ENCODE results near the gene CLIC3. TPM values are rescaled to one million over a fixed set of nuclear protein-coding genes. Genes with fewer than 3 reads are reported as not detected.

CLIC3 gene
- total RNA-seq, 1 experiment from 2014 or later = 24.1 TPM

DNA sequence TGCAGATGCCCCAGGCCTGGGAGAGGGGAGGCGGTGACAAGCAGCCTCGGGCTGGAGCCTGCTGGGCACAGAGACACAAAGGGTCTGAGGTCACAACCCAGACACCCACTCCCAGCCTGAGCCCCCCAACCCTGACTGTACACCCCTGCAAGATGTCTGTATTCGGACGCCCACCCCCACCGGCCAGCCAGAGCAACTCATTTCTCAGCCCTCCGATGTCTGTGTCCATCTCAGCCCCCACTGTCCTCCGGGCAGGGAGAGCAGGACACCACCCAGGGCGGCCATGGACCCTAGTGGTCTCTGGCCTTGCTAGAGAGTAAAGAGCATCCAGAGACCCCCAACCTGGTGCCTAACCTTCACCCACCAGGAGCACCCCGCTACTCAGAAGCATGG, 40.4 kb downstream of the CLIC3 start:
- Histone ChIP-seq H3K9me2 (ENCODE audit: insufficient read depth) (no peaks in the 10 kb centered on the region), H2AFZ (no peak overlapping the region), H3K4me1 (replicated peaks; ENCODE audit: insufficient read depth) (no peaks in the 10 kb centered on the region), H3K27me3 (ENCODE audit: insufficient read depth, low read depth) (no peaks in the 10 kb centered on the region), H3K4me3 (no peak overlapping the region), H3K79me2 (ENCODE audit: low read depth) (no peaks in the 10 kb centered on the region), H3K36me3 (ENCODE audit: low read depth) (no peaks in the 10 kb centered on the region), H3K4me2 (no peak overlapping the region), H3K9me3 (ENCODE audit: insufficient read depth, low read depth) (no peaks in the 10 kb centered on the region), H4K20me1 (ENCODE audit: insufficient read depth) (no peaks in the 10 kb centered on the region), H3F3A (ENCODE audit: insufficient read depth, low read depth) (no peaks in the 10 kb centered on the region), H3K27ac (no peak overlapping the region)
- TF ChIP-seq EZH2 (IDR thresholded peaks at IDR 0.05; ENCODE audit: low read depth) = no peak
- TF ChIP-seq, protein P1, sequence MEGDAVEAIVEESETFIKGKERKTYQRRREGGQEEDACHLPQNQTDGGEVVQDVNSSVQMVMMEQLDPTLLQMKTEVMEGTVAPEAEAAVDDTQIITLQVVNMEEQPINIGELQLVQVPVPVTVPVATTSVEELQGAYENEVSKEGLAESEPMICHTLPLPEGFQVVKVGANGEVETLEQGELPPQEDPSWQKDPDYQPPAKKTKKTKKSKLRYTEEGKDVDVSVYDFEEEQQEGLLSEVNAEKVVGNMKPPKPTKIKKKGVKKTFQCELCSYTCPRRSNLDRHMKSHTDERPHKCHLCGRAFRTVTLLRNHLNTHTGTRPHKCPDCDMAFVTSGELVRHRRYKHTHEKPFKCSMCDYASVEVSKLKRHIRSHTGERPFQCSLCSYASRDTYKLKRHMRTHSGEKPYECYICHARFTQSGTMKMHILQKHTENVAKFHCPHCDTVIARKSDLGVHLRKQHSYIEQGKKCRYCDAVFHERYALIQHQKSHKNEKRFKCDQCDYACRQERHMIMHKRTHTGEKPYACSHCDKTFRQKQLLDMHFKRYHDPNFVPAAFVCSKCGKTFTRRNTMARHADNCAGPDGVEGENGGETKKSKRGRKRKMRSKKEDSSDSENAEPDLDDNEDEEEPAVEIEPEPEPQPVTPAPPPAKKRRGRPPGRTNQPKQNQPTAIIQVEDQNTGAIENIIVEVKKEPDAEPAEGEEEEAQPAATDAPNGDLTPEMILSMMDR (conservative IDR thresholded peaks at IDR 0.05) = no peak
- no TSS peak for BruUV-seq (replicated peaks)
- no peak for DNase-seq
- intact Hi-C loops (cut with micrococcal nuclease; ENCODE audit: unreplicated experiment) = no loop called here
- ChIA-PET POLR2A (ENCODE audit: unreplicated experiment) (no interaction called here), CTCF (no interaction called here)

DNA sequence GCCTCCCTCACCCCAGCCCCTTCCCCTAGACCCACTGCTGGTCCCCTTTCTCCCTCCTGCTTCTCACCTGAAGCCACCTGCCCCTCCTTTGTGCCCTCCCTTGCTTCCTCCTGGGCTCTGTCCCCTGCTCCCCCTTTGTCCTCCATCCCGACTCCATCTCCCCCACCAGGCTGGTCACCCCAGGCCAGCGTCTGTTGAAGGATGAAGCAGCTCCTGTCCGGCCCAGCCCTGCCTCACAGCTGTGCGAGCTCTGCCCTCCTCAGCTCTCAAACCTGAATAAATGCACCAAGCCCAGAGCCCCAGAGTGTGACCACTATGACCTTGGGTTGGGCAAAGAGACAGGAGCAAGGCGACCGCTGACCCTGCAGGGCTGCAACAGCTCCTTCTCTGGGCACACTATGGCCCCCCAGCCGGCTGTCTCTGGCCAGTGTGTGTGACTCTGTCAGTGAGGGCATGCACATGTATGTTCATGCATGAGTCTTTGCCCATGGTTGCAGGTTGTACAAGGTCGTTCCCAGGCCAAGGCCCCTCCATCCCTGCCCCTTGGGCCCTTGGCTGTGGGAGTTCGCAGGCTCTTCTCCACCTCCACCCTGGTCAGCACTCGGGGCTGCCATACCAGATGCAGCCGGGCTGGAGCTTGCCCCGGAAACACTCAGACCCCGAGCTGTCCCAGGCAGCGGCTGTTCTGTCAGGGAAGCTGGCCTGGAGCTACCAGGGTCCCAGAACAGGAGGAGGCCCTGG, 41.0 kb downstream of the CLIC3 start:
- ChIA-PET CTCF (interaction anchor here (0.5 kb wide), 1 partner anchor 83 kb away, joined by 4 read pairs; no protein-coding TSS in a partner anchor), POLR2A (ENCODE audit: unreplicated experiment) (no interaction called here)
- no peak overlapping the region for H2AFZ ChIP-seq
- no peaks in the 10 kb centered on the region for H3K9me2 ChIP-seq (ENCODE audit: insufficient read depth)
- H3K79me2 ChIP-seq (ENCODE audit: low read depth) = no peaks in the 10 kb centered on the region
- H3K4me1 ChIP-seq (replicated peaks; ENCODE audit: insufficient read depth) = peaks cover 4% of the 10 kb centered on the region; the same call in 1 of the 2 replicates
- no peak overlapping the region for H3K27ac ChIP-seq
- no peak overlapping the region for H3K4me3 ChIP-seq
- no peak for TF ChIP-seq EZH2 (IDR thresholded peaks at IDR 0.05; ENCODE audit: low read depth)
- TF ChIP-seq, protein P1 (conservative IDR thresholded peaks at IDR 0.05) = no peak
- no peak overlapping the region for H3K4me2 ChIP-seq
- no peaks in the 10 kb centered on the region for H4K20me1 ChIP-seq (ENCODE audit: insufficient read depth)
- DNase-seq = no peak
- H3F3A ChIP-seq (ENCODE audit: insufficient read depth, low read depth) = peaks cover 3% of the 10 kb centered on the region; the same call in 1 of the 2 replicates
- H3K9me3 ChIP-seq (ENCODE audit: insufficient read depth, low read depth) = no peaks in the 10 kb centered on the region
- BruUV-seq (replicated peaks) = no TSS peak
- H3K27me3 ChIP-seq (ENCODE audit: insufficient read depth, low read depth) = no peaks in the 10 kb centered on the region
- intact Hi-C loops (cut with micrococcal nuclease; ENCODE audit: unreplicated experiment) = no loop called here
- no peaks in the 10 kb centered on the region for H3K36me3 ChIP-seq (ENCODE audit: low read depth)

DNA sequence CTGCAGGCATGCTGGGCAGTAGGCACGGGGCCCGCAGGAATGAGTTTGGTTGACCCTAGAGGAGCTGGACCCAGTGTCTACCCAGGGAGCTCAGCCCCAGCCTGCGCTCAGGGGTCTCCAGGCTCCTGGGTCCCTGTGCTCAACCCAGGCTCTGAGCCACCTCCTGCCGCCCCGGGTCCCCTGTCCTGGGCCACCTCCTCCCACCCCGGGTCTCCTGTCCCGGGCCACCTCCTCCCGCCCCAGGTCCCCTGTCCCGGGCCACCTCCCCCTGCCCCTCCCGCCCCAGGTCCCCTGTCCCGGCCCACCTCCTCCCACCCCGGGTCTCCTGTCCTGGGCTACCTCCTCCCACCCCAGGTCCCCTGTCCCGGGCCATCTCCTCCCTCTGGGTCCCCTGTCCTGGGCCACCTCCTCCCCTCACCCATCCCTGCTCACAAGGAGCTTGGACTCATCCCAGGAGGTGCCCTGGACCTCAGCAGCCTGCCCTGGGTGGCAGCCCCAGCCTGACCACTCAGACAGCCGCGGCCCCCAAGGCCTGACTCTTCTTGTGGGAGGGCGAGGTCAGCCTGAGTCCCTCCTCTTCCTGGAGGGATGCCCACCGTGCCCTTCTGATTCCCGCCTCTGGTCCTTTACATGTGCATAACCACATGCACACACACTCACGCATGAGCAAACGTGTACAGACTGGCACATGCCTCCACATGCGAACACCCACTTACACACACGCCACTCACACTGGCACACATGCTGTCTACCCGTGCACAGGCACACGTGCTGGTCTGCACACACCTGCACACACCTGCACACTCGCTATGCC, 41.9 kb downstream of the CLIC3 start:
- ChIA-PET CTCF (interaction anchor here (0.6 kb wide), 1 partner anchor 241 kb away, joined by 3 read pairs; no protein-coding TSS in a partner anchor), POLR2A (ENCODE audit: unreplicated experiment) (interaction anchor here (0.6 to 1.0 kb wide), 2 partner anchors 8 to 10 kb away, joined by 3 to 6 read pairs; no protein-coding TSS in a partner anchor)
- H3K4me1 ChIP-seq (replicated peaks; ENCODE audit: insufficient read depth) = peaks cover 6% of the 10 kb centered on the region; the same call in 1 of the 2 replicates
- no peak overlapping the region for H3K4me3 ChIP-seq
- DNase-seq = no peak
- H3K4me2 ChIP-seq = no peak overlapping the region
- intact Hi-C loops (cut with micrococcal nuclease; ENCODE audit: unreplicated experiment) = no loop called here
- H3K27me3 ChIP-seq (ENCODE audit: insufficient read depth, low read depth) = no peaks in the 10 kb centered on the region
- H4K20me1 ChIP-seq (ENCODE audit: insufficient read depth) = no peaks in the 10 kb centered on the region
- H3K9me2 ChIP-seq (ENCODE audit: insufficient read depth) = no peaks in the 10 kb centered on the region
- no peak overlapping the region for H3K27ac ChIP-seq
- TF ChIP-seq, protein P1 (conservative IDR thresholded peaks at IDR 0.05) = no peak
- TF ChIP-seq EZH2 (IDR thresholded peaks at IDR 0.05; ENCODE audit: low read depth) = no peak
- peaks cover 5% of the 10 kb centered on the region; the same call in 1 of the 2 replicates for H3F3A ChIP-seq (ENCODE audit: insufficient read depth, low read depth)
- H3K36me3 ChIP-seq (ENCODE audit: low read depth) = no peaks in the 10 kb centered on the region
- no peaks in the 10 kb centered on the region for H3K79me2 ChIP-seq (ENCODE audit: low read depth)
- H2AFZ ChIP-seq = no peak overlapping the region
- no TSS peak for BruUV-seq (replicated peaks)
- no peaks in the 10 kb centered on the region for H3K9me3 ChIP-seq (ENCODE audit: insufficient read depth, low read depth)
